SK-N-MC (cell line): ENCODE measurements around the gene PARD3.

Experiments
- DNase-seq: peaks from one replicate; pipeline ENCODE4 v3.0.0-alpha.2; 2011; ENCODE audit warnings: low read depth, low spot score
- H3K27ac ChIP-seq: fragments of 200-600 bp; sonication (generic); 2 replicates; pipeline ENCODE4 v1.5.1; 2016; ENCODE audit warnings: mixed run types
- H3K36me3 ChIP-seq: fragments of 200-600 bp; sonication (generic); 2 replicates; pipeline ENCODE4 v1.6.1; 2017; ENCODE audit warnings: antibody characterized with exemption, low read length, mixed read lengths; ENCODE audit not compliant: insufficient read depth
- H3K4me3 ChIP-seq: fragments of 200-600 bp; sonication (generic); 2 replicates; pipeline ENCODE4 v1.5.1; 2016
- H3K9ac ChIP-seq: fragments of 200-600 bp; sonication (generic); 2 replicates; pipeline ENCODE4 v1.8.0; 2017; ENCODE audit warnings: mixed run types, mixed read lengths; ENCODE audit not compliant: insufficient read length
- H3K9me3 ChIP-seq: fragments of 200-600 bp; sonication (generic); 2 replicates; pipeline ENCODE4 v1.6.1; 2017; ENCODE audit warnings: low read depth, mild to moderate bottlenecking, antibody characterized with exemption, low read length, moderate library complexity, mixed read lengths
- EZH2 ChIP-seq: fragments of 200-600 bp; sonication (generic); IDR thresholded peaks from one replicate; pipeline ENCODE4 v1.6.1; 2017; ENCODE audit warnings: antibody characterized with exemption
- FOXP2 ChIP-seq: optimal IDR thresholded peaks from 2 replicates; pipeline ENCODE3; 2011; ENCODE audit warnings: mild to moderate bottlenecking, moderate library complexity; ENCODE audit not compliant: insufficient read depth; ENCODE audit errors: extremely low read length, control extremely low read depth
- POLR2AphosphoS5 ChIP-seq: IDR thresholded peaks from 2 replicates; pipeline ENCODE4 v1.6.1; 2012; ENCODE audit warnings: mild to moderate bottlenecking, low read depth, low read length, borderline replicate concordance

The PARD3 gene

GRCh38 chr10:34374356-34375045 is 440.6 kb downstream of the PARD3 start:
- Histone ChIP-seq H3K9ac (no peak overlapping the region), H3K27ac (no peak overlapping the region), H3K36me3 (peaks cover 3% of the 10 kb centered on the region; the same call in 1 of the 2 replicates), H3K9me3 (no peaks in the 10 kb centered on the region), H3K4me3 (no peak overlapping the region)
- no peak for DNase-seq
- TF ChIP-seq POLR2AphosphoS5 (no peak), FOXP2 (no peak), EZH2 (no peak)

GRCh38 chr10:34373211-34373610 is 441.9 kb downstream of the PARD3 start:
- Histone ChIP-seq H3K27ac (no peak overlapping the region), H3K36me3 (peaks cover 3% of the 10 kb centered on the region; the same call in 1 of the 2 replicates), H3K9ac (no peak overlapping the region), H3K9me3 (no peaks in the 10 kb centered on the region), H3K4me3 (no peak overlapping the region)
- TF ChIP-seq EZH2 (no peak), POLR2AphosphoS5 (no peak), FOXP2 (no peak)
- no peak for DNase-seq

DNA sequence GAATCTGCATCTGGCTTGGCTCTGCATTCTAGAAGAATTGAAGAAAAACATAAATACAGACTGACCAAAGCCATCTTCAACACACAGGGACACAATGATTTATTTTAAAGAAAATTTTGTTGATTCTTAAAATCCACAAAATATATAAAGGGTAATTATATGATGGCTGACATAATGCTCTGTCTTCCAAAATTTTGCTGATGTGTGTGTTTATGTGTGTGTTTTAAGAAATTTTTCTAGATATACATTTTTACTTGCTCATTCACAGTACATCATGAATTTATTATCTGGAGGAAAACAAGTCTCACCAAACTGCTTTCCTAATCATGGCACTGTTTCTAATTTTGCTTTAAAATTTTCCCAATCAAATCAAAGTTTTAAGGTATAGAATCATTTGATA is 442.6 kb downstream of the PARD3 start:
- no peak overlapping the region for H3K4me3 ChIP-seq
- H3K27ac ChIP-seq: no peak overlapping the region
- H3K9ac ChIP-seq: no peak overlapping the region
- H3K36me3 ChIP-seq: peaks cover 3% of the 10 kb centered on the region; the same call in 1 of the 2 replicates
- DNase-seq: no peak
- TF ChIP-seq EZH2 (no peak), FOXP2 (no peak), POLR2AphosphoS5 (no peak)
- H3K9me3 ChIP-seq: no peaks in the 10 kb centered on the region

GRCh38 chr10:34370126-34370525 is 445.0 kb downstream of the PARD3 start:
- H3K9me3 ChIP-seq: no peaks in the 10 kb centered on the region
- no peak overlapping the region for H3K27ac ChIP-seq
- no peak overlapping the region for H3K9ac ChIP-seq
- TF ChIP-seq FOXP2: no peak
- no peak for TF ChIP-seq EZH2
- no peak for TF ChIP-seq POLR2AphosphoS5
- DNase-seq: no peak
- H3K36me3 ChIP-seq: peaks cover 3% of the 10 kb centered on the region; the same call in 1 of the 2 replicates
- no peak overlapping the region for H3K4me3 ChIP-seq

- Histone ChIP-seq H3K4me3 (no peak overlapping the region), H3K36me3 (peaks cover 3% of the 10 kb centered on the region; the same call in 1 of the 2 replicates), H3K27ac (no peak overlapping the region), H3K9ac (no peak overlapping the region), H3K9me3 (no peaks in the 10 kb centered on the region)
- DNase-seq: no peak
- TF ChIP-seq POLR2AphosphoS5 (no peak), EZH2 (no peak), FOXP2 (no peak)
Observed at GRCh38 chr10:34369120-34369519, 446.0 kb downstream of the PARD3 start.

- Histone ChIP-seq H3K9me3 (no peaks in the 10 kb centered on the region), H3K36me3 (no peaks in the 10 kb centered on the region), H3K9ac (no peak overlapping the region), H3K4me3 (no peak overlapping the region), H3K27ac (no peak overlapping the region)
- no peak for DNase-seq
- TF ChIP-seq POLR2AphosphoS5 (no peak), FOXP2 (no peak), EZH2 (no peak)
Observed at GRCh38 chr10:34364253-34365037, 450.7 kb downstream of the PARD3 start.

GRCh38 chr10:34360984-34361383 is 454.1 kb downstream of the PARD3 start:
- TF ChIP-seq POLR2AphosphoS5 (no peak), FOXP2 (no peak), EZH2 (no peak)
- Histone ChIP-seq H3K36me3 (no peaks in the 10 kb centered on the region; the same call in 1 of the 2 replicates), H3K27ac (no peak overlapping the region), H3K4me3 (no peak overlapping the region), H3K9ac (no peak overlapping the region), H3K9me3 (no peaks in the 10 kb centered on the region)
- DNase-seq: no peak

GRCh38 chr10:34359435-34359813 is 455.7 kb downstream of the PARD3 start:
- TF ChIP-seq FOXP2 (no peak), POLR2AphosphoS5 (no peak), EZH2 (no peak)
- Histone ChIP-seq H3K9ac (no peak overlapping the region), H3K4me3 (no peak overlapping the region), H3K36me3 (no peaks in the 10 kb centered on the region; the same call in 1 of the 2 replicates), H3K27ac (no peak overlapping the region), H3K9me3 (no peaks in the 10 kb centered on the region)
- no peak for DNase-seq
